IPS DF 4.7 (cell line): ENCODE results near the gene OSBPL10.

Source experiments
- DNase-seq: peaks from one replicate; pipeline ENCODE4 v3.0.0-alpha.2; 2013; ENCODE audit warnings: low spot score; ENCODE audit errors: extremely low read depth

OSBPL10 gene

GRCh38 chr3:31621314-31621713 lies 359.7 kb downstream of the OSBPL10 start:
- DNase-seq = no peak

DNA sequence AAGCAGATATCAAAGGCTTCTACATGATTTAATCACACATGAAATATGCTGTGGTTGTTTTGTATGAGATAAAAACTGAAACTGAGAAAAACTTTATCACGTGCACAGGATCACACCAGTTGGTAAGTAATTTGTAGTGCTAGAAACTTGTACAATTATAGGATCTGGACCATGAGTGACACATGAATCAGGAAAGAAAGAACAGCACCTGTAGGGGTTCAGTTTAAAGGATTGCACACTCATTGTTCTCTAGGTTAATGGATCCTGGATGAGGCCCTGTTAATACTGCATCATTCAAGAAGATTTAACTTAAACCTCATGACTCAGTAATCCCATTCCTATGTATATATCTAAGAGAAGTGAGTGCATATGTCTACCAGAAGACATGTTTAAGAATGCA lies 360.4 kb downstream of the OSBPL10 start:
- DNase-seq = no peak

DNA sequence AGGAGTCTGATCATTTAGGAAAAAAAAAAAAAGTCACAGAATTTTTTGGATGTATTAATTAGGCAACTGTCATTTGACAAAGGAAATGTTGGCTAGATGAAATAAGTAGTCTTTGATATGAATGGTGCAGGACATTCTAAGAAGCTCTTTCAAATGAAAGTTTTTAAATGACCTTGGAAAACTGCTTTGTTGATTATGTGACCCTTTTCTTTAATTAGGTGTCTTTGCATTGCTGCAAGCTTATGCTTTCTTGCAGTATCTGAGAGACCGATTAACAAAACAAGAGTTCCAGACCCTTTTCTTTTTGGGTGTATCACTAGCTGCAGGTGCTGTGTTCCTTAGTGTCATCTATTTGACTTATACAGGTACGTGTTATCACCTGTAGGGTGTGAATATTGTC lies 364.4 kb downstream of the OSBPL10 start:
- no peak for DNase-seq

GRCh38 chr3:31615071-31615875 lies 365.8 kb downstream of the OSBPL10 start:
- DNase-seq = no peak

GRCh38 chr3:31614162-31614921 lies 366.7 kb downstream of the OSBPL10 start:
- no peak for DNase-seq

- DNase-seq = no peak
Observed at GRCh38 chr3:31613654-31614053, 367.4 kb downstream of the OSBPL10 start.

DNA sequence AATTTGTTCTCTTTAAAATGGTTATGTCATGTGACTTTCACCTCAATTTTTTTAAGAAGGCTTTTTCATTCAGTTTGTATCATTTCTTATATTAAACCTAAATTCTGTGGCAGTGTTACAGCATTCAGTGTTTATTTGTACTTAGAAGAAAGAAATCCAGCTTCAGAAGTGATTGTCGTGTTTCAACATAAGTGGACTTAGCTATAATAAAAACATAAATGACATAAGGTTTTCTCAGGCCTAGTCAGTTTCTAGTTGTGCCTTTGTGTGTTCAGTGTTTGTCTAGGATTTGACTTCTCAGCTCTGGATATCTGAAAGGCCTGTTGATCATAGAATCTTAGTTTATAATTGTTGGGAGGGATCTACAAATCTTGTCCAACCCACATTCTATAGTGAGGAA lies 367.9 kb downstream of the OSBPL10 start:
- DNase-seq = no peak
